Nephron progenitor cell (in vitro differentiated cells): ENCODE results near the gene DUSP15.

Source experiments
- DNase-seq: peaks from one replicate; pipeline ENCODE4 v3.0.0; 2021
- H3K27ac Mint-ChIP-seq: 2 replicates; pipeline ENCODE4 v1.8.0; 2021; ENCODE audit warnings: mild to moderate bottlenecking, moderate library complexity, mixed read lengths
- H3K27me3 Mint-ChIP-seq: 2 replicates; pipeline ENCODE4 v1.8.0; 2021; ENCODE audit warnings: mild to moderate bottlenecking, low read depth, mixed read lengths; ENCODE audit not compliant: poor library complexity
- H3K36me3 Mint-ChIP-seq: 2 replicates; pipeline ENCODE4 v1.8.0; 2021; ENCODE audit warnings: low read depth, mixed read lengths
- H3K4me1 Mint-ChIP-seq: 2 replicates; pipeline ENCODE4 v1.8.0; 2021; ENCODE audit warnings: mixed read lengths
- H3K4me3 Mint-ChIP-seq: 2 replicates; pipeline ENCODE4 v1.8.0; 2021; ENCODE audit warnings: mild to moderate bottlenecking, moderate library complexity, mixed read lengths
- H3K9me3 Mint-ChIP-seq: 2 replicates; pipeline ENCODE4 v1.8.0; 2021; ENCODE audit warnings: mild to moderate bottlenecking, moderate library complexity, mixed read lengths
- CTCF ChIP-seq: fragments of 200-600 bp; sonication (generic); IDR thresholded peaks from 2 replicates; pipeline ENCODE4 v1.5.0; 2021; ENCODE audit warnings: antibody characterized with exemption

Gene DUSP15

DNA sequence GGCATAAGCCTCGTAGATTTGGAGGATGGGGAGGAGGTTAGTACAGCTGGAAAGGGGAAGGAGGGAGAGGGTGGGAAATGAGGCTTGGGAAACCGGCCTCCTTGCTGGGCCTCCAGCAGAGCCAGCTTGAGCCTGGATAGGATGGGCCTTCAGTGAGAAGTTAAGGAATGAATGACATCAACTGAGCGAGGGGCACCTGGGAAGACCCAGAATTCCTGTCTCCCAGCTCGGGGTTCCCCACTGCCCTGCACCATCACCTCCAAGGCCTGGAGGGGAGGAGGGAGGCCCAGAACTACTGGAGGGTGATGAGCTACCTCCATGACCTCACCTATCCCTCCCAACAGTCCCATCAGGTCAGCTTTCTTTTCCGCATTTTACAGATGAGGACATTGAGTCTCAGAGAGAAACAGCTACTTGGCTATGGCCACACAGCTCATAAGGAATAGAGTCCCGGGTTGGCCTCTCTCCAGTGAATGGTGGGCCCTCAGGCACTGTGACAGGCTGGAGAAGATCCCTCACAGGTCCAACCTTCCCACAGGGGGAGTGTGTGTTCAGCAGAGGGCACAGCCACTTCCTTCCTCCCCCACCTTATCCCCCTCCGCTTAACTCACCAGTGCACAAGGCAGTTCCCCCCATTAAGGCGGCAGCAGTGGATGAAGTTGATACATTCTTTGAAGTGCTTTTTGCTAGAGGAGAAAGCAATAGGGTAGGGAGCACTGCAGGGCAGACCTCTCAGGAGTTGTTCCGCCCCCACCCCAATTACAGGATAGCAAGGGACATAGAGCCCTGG lies 6.8 kb downstream of the DUSP15 start:
- no peak for DNase-seq
- peaks cover 5% of the 10 kb centered on the region for H3K27me3 Mint-ChIP-seq
- peaks cover 44% of the 10 kb centered on the region for H3K4me1 Mint-ChIP-seq
- H3K36me3 Mint-ChIP-seq: peaks cover 3% of the 10 kb centered on the region
- TF ChIP-seq CTCF: no peak
- H3K4me3 Mint-ChIP-seq: peak overlapping the region; percentile 9
- no peak overlapping the region for H3K27ac Mint-ChIP-seq
- H3K9me3 Mint-ChIP-seq: no peaks in the 10 kb centered on the region

DNA sequence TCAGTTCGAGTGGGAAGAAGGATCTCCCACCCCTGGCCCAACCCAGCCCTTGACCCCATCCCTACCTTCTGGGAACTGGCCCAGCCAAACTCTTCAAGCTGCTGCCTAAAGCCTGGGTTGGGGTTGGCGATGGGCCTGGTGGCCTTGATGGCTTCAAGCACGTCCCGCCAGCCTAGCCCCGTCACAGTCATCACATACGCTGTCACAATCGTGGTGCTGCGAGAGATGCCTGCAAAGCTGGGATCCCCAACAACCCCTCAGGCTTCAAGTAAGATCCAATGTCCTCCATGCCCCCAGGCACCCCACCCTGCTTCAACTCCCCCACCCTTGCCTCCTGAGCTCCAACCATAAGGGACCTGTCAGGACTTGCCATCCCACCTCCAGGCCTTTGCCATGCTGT lies 7.8 kb downstream of the DUSP15 start:
- peaks cover 44% of the 10 kb centered on the region for H3K4me1 Mint-ChIP-seq
- no peak overlapping the region for H3K27ac Mint-ChIP-seq
- no peaks in the 10 kb centered on the region for H3K9me3 Mint-ChIP-seq
- H3K36me3 Mint-ChIP-seq: peaks cover 3% of the 10 kb centered on the region
- peak overlapping the region; percentile 39 for H3K4me3 Mint-ChIP-seq
- TF ChIP-seq CTCF: no peak
- no peak for DNase-seq
- no peaks in the 10 kb centered on the region for H3K27me3 Mint-ChIP-seq

- H3K27me3 Mint-ChIP-seq: no peaks in the 10 kb centered on the region
- no peak overlapping the region for H3K27ac Mint-ChIP-seq
- peaks cover 3% of the 10 kb centered on the region for H3K36me3 Mint-ChIP-seq
- no peak for DNase-seq
- peaks cover 44% of the 10 kb centered on the region for H3K4me1 Mint-ChIP-seq
- peak overlapping the region; percentile 82 for H3K4me3 Mint-ChIP-seq
- H3K9me3 Mint-ChIP-seq: no peaks in the 10 kb centered on the region
- TF ChIP-seq CTCF: no peak
These were observed 8.2 kb downstream of the DUSP15 start for GRCh38 chr20:31862157-31862470.

DNA sequence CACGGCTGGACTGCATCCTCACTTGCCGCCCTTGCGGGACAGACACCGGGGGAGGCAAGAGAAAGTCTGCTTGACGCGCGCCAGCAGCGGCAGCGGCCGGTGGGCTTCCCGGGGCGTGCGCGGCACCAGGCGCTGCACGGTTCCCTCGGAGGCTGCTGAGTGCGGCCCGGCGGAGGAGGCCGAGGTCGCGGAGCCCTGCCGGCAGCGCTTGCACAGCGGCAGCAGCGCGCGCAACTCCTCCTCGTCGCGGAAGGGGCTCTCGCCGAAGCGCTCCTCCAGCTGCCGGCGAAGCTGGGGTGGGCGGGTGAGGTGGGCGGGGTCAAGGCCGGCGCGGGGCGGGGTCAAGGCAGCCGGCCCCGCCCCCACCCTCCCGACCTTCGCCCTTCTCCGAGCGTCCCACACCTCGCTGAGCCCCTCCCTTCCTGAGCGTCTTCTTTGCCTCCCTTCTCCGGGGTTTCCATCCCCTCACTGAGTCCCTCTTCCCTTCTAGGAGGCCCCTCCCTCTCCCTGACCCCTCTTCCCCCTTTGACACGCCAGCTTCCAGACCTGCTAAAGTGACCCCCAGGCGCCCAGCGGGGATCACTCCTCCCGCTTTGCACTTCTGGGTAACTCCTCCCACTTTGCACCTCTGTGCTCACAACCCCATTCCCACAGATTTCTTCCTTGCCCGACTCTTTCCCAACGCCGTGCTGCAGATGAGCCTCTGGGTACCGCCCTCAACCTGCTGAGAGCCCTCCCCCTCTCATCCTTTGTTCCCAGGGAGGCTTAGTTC lies 8.8 kb downstream of the DUSP15 start:
- Mint-ChIP-seq H3K27me3 (no peaks in the 10 kb centered on the region), H3K27ac (peak overlapping the region; percentile 15), H3K9me3 (no peaks in the 10 kb centered on the region), H3K4me3 (peak overlapping the region; percentile 82), H3K36me3 (peaks cover 3% of the 10 kb centered on the region), H3K4me1 (peaks cover 44% of the 10 kb centered on the region)
- TF ChIP-seq CTCF: no peak
- DNase-seq: peak; percentile 91

DNA sequence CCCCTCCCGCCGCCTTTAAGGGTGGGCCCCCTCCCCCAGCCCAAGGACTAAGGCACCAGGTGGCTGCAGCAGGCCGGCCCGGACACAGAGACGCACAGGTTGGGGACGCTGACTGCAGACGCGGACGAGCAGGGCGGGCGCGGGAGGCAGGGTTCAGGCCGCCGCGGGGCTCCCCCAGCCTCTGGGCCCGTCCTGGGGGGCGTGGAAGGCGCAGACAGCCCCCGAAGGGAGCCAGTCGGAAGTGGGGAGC lies 9.3 kb downstream of the DUSP15 start:
- H3K27ac Mint-ChIP-seq: no peak overlapping the region
- no peak for TF ChIP-seq CTCF

More for the DNA sequence above, 9.3 kb downstream of the DUSP15 start:
- H3K27me3 Mint-ChIP-seq: no peaks in the 10 kb centered on the region
- peak overlapping the region; percentile 82 for H3K4me3 Mint-ChIP-seq
- no peaks in the 10 kb centered on the region for H3K9me3 Mint-ChIP-seq
- H3K4me1 Mint-ChIP-seq: peaks cover 44% of the 10 kb centered on the region
- DNase-seq: peak; percentile 58
- peaks cover 3% of the 10 kb centered on the region for H3K36me3 Mint-ChIP-seq
